Measurements from ENCODE around the gene TRPV4.

GRCh38 chr12:109811624-109811995, 21.6 kb downstream of the TRPV4 start:
- TF ChIP-seq CTCF (IDR thresholded peaks at IDR 0.05) (no peak), POLR2A (IDR thresholded peaks at IDR 0.05) (no peak)

Measured in testis (tissue), 2 donors.